CD4-positive, alpha-beta T cell (primary cell): ENCODE measurements around the gene FLT1. TPM values are rescaled to one million over a fixed set of nuclear protein-coding genes. Genes with fewer than 3 reads are reported as not detected.

Experiments
- ATAC-seq: fragments of 200-7000 bp; cut with Tn5 transposase; one replicate; pipeline ENCODE4 v1.10.0; 2022; ENCODE audit warnings: mild to moderate bottlenecking; ENCODE audit not compliant: poor library complexity
- CTCF ChIA-PET: fragments of 350-600 bp; sonication (Branson Sonifier 250); formaldehyde crosslinking; loops from one replicate; lab custom pipeline; 2021; ENCODE audit warnings: antibody characterized with exemption, inconsistent platforms; lab: Charles Lee
- POLR2A ChIA-PET: fragments of 350-600 bp; sonication (Branson Sonifier 250); formaldehyde crosslinking; loops from one replicate; lab custom pipeline; 2021; ENCODE audit warnings: antibody characterized with exemption, inconsistent platforms; lab: Charles Lee
- DNase-seq, 14 experiments: peaks; one replicate each; pipeline ENCODE4 v3.0.0-alpha.2; 2013 to 2020; ENCODE audit warnings: mixed read lengths in 2 of 14
- H3K27ac ChIP-seq, 2 donors: one replicate each; pipeline versions ENCODE4 v1.5.1 to v1.7.0; 2013; ENCODE audit warnings: low read length in 2 of 2, low read depth in 1 of 2, mild to moderate bottlenecking in 1 of 2
- H3K27me3 ChIP-seq, 2 experiments: 1 replicate in 1 of 2; 2 replicates in 1 of 2; pipeline versions ENCODE4 v1.6.1 to v1.7.0; 2013; ENCODE audit warnings: low read length in 2 of 2, control low read depth in 1 of 2, mild to moderate bottlenecking in 1 of 2, moderate library complexity in 1 of 2; ENCODE audit not compliant: insufficient read depth in 2 of 2, control insufficient read depth in 1 of 2
- H3K36me3 ChIP-seq: one replicate; pipeline ENCODE4 v1.6.1; 2013; ENCODE audit warnings: low read length, control low read depth; ENCODE audit not compliant: insufficient read depth
- H3K4me1 ChIP-seq: one replicate; pipeline ENCODE4 v1.6.1; 2013; ENCODE audit warnings: low read length, control low read depth; ENCODE audit not compliant: insufficient read depth
- H3K4me3 ChIP-seq: one replicate; pipeline ENCODE4 v1.5.1; 2013; ENCODE audit warnings: mild to moderate bottlenecking, low read length, moderate library complexity
- H3K9me3 ChIP-seq, 2 experiments: 1 replicate in 1 of 2; 2 replicates in 1 of 2; pipeline versions ENCODE4 v1.6.1 to v1.7.0; 2013; ENCODE audit warnings: low read length in 2 of 2, mild to moderate bottlenecking in 2 of 2, control low read depth in 1 of 2, moderate library complexity in 1 of 2; ENCODE audit not compliant: control insufficient read depth in 1 of 2, insufficient read depth in 1 of 2
- H3K27ac Mint-ChIP-seq: one replicate; pipeline ENCODE4 v1.8.0; 2020; ENCODE audit warnings: mixed read lengths
- H3K27me3 Mint-ChIP-seq: one replicate; pipeline ENCODE4 v1.8.0; 2021; ENCODE audit warnings: mixed read lengths
- H3K36me3 Mint-ChIP-seq: one replicate; pipeline ENCODE4 v1.8.0; 2021; ENCODE audit warnings: low read depth, mixed read lengths
- H3K4me1 Mint-ChIP-seq: one replicate; pipeline ENCODE4 v1.8.0; 2021; ENCODE audit warnings: low read depth, mixed read lengths
- H3K4me3 Mint-ChIP-seq: one replicate; pipeline ENCODE4 v1.8.0; 2020; ENCODE audit warnings: mild to moderate bottlenecking, mixed read lengths
- H3K9me3 Mint-ChIP-seq: one replicate; pipeline ENCODE4 v1.8.0; 2020; ENCODE audit warnings: mixed read lengths
- CTCF ChIP-seq: fragments of 200-600 bp; IDR thresholded peaks from one replicate; pipeline ENCODE4 v1.8.0; 2022; ENCODE audit warnings: antibody characterized with exemption, mild to moderate bottlenecking
- intact Hi-C, 2 experiments: fragments of 100-400 bp; cut with DNase I in 1 of 2; cut with micrococcal nuclease in 1 of 2; formaldehyde crosslinking; loops; one replicate each; pipeline versions ENCODE4 v1.15.1 to v1.9.0; 2023 to 2025; cut with DNase I, micrococcal nuclease
- total RNA-seq, 174 experiments: library from RNA in 2 of 174; stranded (reverse) in 2 of 174; gene quantifications; one replicate each; pipeline ENCODE4 v1.2.3 and lab custom pipeline; 2021 to 2026

Gene FLT1
- total RNA-seq, 2 experiments from 2014 or later, result 1.1 to 1.2 TPM

GRCh38 chr13:28336193-28336657 is 158.7 kb downstream of the FLT1 start:
- H3K4me3 Mint-ChIP-seq, result no peak overlapping the region
- Histone ChIP-seq H3K4me1 (no peaks in the 10 kb centered on the region), H3K4me3 (no peak overlapping the region), H3K27me3 (no peaks in the 10 kb centered on the region), H3K27ac (no peak overlapping the region), H3K9me3 (no peaks in the 10 kb centered on the region), H3K36me3 (no peaks in the 10 kb centered on the region)
- ChIA-PET CTCF (interaction anchor here (1.2 kb wide), 1 partner anchor 12 kb away, joined by 3 read pairs; no protein-coding TSS in a partner anchor), POLR2A (no interaction called here)
- TF ChIP-seq CTCF, result no peak
- H3K4me1 Mint-ChIP-seq, result no peaks in the 10 kb centered on the region
- H3K27me3 Mint-ChIP-seq, result no peaks in the 10 kb centered on the region
- ATAC-seq (no peak), DNase-seq (no peak)
- H3K9me3 Mint-ChIP-seq, result no peaks in the 10 kb centered on the region
- H3K27ac Mint-ChIP-seq, result no peak overlapping the region
- H3K36me3 Mint-ChIP-seq, result no peaks in the 10 kb centered on the region
- intact Hi-C loops, result no loop called here

GRCh38 chr13:28333204-28333881 is 161.6 kb downstream of the FLT1 start:
- H3K27me3 Mint-ChIP-seq, result no peaks in the 10 kb centered on the region
- no peak overlapping the region for H3K4me3 Mint-ChIP-seq
- ATAC-seq (no peak), DNase-seq (no peak)
- POLR2A ChIA-PET, result no interaction called here
- no peak overlapping the region for H3K4me3 ChIP-seq
- H3K36me3 Mint-ChIP-seq, result no peaks in the 10 kb centered on the region
- intact Hi-C loops, result no loop called here
- H3K27ac Mint-ChIP-seq, result no peak overlapping the region
- no peaks in the 10 kb centered on the region for H3K9me3 ChIP-seq
- no peak overlapping the region for H3K27ac ChIP-seq
- H3K4me1 ChIP-seq, result no peaks in the 10 kb centered on the region
- CTCF ChIA-PET, result no interaction called here
- no peaks in the 10 kb centered on the region for H3K4me1 Mint-ChIP-seq
- H3K27me3 ChIP-seq, result no peaks in the 10 kb centered on the region
- H3K36me3 ChIP-seq, result no peaks in the 10 kb centered on the region
- H3K9me3 Mint-ChIP-seq, result no peaks in the 10 kb centered on the region
- TF ChIP-seq CTCF, result no peak

- H3K27ac Mint-ChIP-seq, result no peak overlapping the region
- Histone ChIP-seq H3K27ac (no peak overlapping the region), H3K27me3 (no peaks in the 10 kb centered on the region), H3K9me3 (no peaks in the 10 kb centered on the region), H3K36me3 (no peaks in the 10 kb centered on the region), H3K4me3 (no peak overlapping the region), H3K4me1 (no peaks in the 10 kb centered on the region)
- no peaks in the 10 kb centered on the region for H3K27me3 Mint-ChIP-seq
- intact Hi-C loops, result no loop called here
- no peak overlapping the region for H3K4me3 Mint-ChIP-seq
- peak in 2 of 14 experiments; percentile 8 to 21 for DNase-seq
- ATAC-seq, result no peak
- ChIA-PET CTCF (no interaction called here), POLR2A (no interaction called here)
- H3K36me3 Mint-ChIP-seq, result no peaks in the 10 kb centered on the region
- TF ChIP-seq CTCF, result no peak
- no peaks in the 10 kb centered on the region for H3K9me3 Mint-ChIP-seq
- no peaks in the 10 kb centered on the region for H3K4me1 Mint-ChIP-seq
These were observed 165.4 kb downstream of the FLT1 start for GRCh38 chr13:28329395-28330158.
